ENCODE data around the gene RNF144A. TPM values are rescaled to one million over a fixed set of nuclear protein-coding genes. Genes with fewer than 3 reads are reported as not detected.

The RNF144A gene
- total and polyA plus RNA-seq, 10 of the 15 experiments (the other 5 are each of a cell fraction or from before 2014, with no cell fraction given): 0.02 to 12.1 (median 0.48) TPM; not detected in 1

GRCh38 chr2:7083580-7084509, 166.6 kb downstream of the RNF144A start:
- intact Hi-C loops (cut with micrococcal nuclease; ENCODE audit: unreplicated experiment) (loop anchor here (1.0 to 5.0 kb wide), 4 partner anchors 39 to 257 kb away; no protein-coding TSS in a partner anchor), in situ Hi-C loops (cut with MboI) (no loop called here)
- POLR2A ChIA-PET: no interaction called here
- H3K4me3 ChIP-seq: no peak overlapping the region
- no peak overlapping the region for H2AFZ ChIP-seq (ENCODE audit: control insufficient read depth, low read depth, low read length)
- peaks cover 0 to 3% of the 10 kb centered on the region in 2 experiments; a peak in 1 of 4 replicates for H3K27me3 ChIP-seq (replicated peaks in 1 of 2; ENCODE audit: control insufficient read depth in 2 of 2, insufficient read depth in 2 of 2, low read length in 1 of 2)
- 27% methylated on average over 10 of the region's 10 CpGs for WGBS (ENCODE audit: insufficient coverage, insufficient replicate concordance, low lambda C conversion rate, missing lambda C conversion rate)
- H3K27ac ChIP-seq (ENCODE audit: control insufficient read depth, insufficient read depth): no peak overlapping the region
- H3K36me3 ChIP-seq (ENCODE audit: control insufficient read depth in 2 of 2, insufficient read depth in 2 of 2, low read length in 1 of 2): no peaks in the 10 kb centered on the region
- SMC1A ChIA-PET (ENCODE audit: uncharacterized antibody, unreplicated experiment): interaction anchor here (1.0 to 3.4 kb wide), 6 partner anchors 10 to 187 kb away, joined by 3 to 18 read pairs (median 4); no protein-coding TSS in a partner anchor
- no peak for DNase-seq (ENCODE audit: low read depth, low spot score)
- H3K79me2 ChIP-seq (ENCODE audit: control insufficient read depth, insufficient read depth, low read length): no peaks in the 10 kb centered on the region
- RAD21 ChIA-PET (ENCODE audit: unreplicated experiment): interaction anchor here (1.0 to 2.1 kb wide), 2 partner anchors 29 to 187 kb away, joined by 3 to 6 read pairs; no protein-coding TSS in a partner anchor
- no TSS peak for BruUV-seq (replicated peaks)
- no peak overlapping the region for H3K4me2 ChIP-seq (ENCODE audit: control insufficient read depth, insufficient read depth)
- H4K20me1 ChIP-seq (ENCODE audit: control insufficient read depth, insufficient read depth): no peaks in the 10 kb centered on the region
- no peak overlapping the region for H3K9ac ChIP-seq (ENCODE audit: control insufficient read depth, insufficient read depth, low read length)
- ATAC-seq: peak; percentile 78
- H3K9me3 ChIP-seq (replicated peaks; ENCODE audit: control insufficient read depth, insufficient read depth, low read length): peaks cover 3% of the 10 kb centered on the region; the same call in 1 of the 3 replicates
- no peaks in the 10 kb centered on the region for H3K4me1 ChIP-seq (ENCODE audit: control insufficient read depth, insufficient read depth, low read length)
- FAIRE-seq: peak; percentile 82
- TF ChIP-seq RAD21 (IDR thresholded peaks at IDR 0.05; ENCODE audit: insufficient read depth, low read depth, low read length) (peak; percentile 68), FOXK2 (IDR thresholded peaks at IDR 0.05) (no peak), TCF12 (IDR thresholded peaks at IDR 0.05; ENCODE audit: low read depth, low read length) (0 out of 2 replicates have a peak, but pooled peaks have one; percentile 26), SMC3 (IDR thresholded peaks at IDR 0.05; ENCODE audit: borderline replicate concordance, low read length) (peak; percentile 74), NFXL1 (IDR thresholded peaks at IDR 0.05; ENCODE audit: borderline replicate concordance) (no peak), NBN (IDR thresholded peaks at IDR 0.05) (no peak)
- TF ChIP-seq, protein P1, sequence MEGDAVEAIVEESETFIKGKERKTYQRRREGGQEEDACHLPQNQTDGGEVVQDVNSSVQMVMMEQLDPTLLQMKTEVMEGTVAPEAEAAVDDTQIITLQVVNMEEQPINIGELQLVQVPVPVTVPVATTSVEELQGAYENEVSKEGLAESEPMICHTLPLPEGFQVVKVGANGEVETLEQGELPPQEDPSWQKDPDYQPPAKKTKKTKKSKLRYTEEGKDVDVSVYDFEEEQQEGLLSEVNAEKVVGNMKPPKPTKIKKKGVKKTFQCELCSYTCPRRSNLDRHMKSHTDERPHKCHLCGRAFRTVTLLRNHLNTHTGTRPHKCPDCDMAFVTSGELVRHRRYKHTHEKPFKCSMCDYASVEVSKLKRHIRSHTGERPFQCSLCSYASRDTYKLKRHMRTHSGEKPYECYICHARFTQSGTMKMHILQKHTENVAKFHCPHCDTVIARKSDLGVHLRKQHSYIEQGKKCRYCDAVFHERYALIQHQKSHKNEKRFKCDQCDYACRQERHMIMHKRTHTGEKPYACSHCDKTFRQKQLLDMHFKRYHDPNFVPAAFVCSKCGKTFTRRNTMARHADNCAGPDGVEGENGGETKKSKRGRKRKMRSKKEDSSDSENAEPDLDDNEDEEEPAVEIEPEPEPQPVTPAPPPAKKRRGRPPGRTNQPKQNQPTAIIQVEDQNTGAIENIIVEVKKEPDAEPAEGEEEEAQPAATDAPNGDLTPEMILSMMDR (IDR thresholded peaks at IDR 0.05 in 2 of 3, conservative IDR thresholded peaks at IDR 0.05 in 1 of 3; ENCODE audit: control insufficient read depth in 2 of 3, extremely low read depth in 1 of 3, insufficient read depth in 1 of 3, low read depth in 3 of 3, low read length in 3 of 3): peak; percentile 47 to 67 (median 51)
- TF ChIP-seq, protein P2, sequence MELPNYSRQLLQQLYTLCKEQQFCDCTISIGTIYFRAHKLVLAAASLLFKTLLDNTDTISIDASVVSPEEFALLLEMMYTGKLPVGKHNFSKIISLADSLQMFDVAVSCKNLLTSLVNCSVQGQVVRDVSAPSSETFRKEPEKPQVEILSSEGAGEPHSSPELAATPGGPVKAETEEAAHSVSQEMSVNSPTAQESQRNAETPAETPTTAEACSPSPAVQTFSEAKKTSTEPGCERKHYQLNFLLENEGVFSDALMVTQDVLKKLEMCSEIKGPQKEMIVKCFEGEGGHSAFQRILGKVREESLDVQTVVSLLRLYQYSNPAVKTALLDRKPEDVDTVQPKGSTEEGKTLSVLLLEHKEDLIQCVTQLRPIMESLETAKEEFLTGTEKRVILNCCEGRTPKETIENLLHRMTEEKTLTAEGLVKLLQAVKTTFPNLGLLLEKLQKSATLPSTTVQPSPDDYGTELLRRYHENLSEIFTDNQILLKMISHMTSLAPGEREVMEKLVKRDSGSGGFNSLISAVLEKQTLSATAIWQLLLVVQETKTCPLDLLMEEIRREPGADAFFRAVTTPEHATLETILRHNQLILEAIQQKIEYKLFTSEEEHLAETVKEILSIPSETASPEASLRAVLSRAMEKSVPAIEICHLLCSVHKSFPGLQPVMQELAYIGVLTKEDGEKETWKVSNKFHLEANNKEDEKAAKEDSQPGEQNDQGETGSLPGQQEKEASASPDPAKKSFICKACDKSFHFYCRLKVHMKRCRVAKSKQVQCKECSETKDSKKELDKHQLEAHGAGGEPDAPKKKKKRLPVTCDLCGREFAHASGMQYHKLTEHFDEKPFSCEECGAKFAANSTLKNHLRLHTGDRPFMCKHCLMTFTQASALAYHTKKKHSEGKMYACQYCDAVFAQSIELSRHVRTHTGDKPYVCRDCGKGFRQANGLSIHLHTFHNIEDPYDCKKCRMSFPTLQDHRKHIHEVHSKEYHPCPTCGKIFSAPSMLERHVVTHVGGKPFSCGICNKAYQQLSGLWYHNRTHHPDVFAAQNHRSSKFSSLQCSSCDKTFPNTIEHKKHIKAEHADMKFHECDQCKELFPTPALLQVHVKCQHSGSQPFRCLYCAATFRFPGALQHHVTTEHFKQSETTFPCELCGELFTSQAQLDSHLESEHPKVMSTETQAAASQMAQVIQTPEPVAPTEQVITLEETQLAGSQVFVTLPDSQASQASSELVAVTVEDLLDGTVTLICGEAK (IDR thresholded peaks at IDR 0.05; ENCODE audit: borderline replicate concordance): peak; percentile 70
- CTCF ChIA-PET: interaction anchor here (0.7 to 3.0 kb wide), 11 partner anchors 10 to 258 kb away, joined by 3 to 26 read pairs (median 5); no protein-coding TSS in a partner anchor
